Stimulated activated CD8-positive, alpha-beta memory T cell treated with anti-CD3 and anti-CD28 coated beads, Interleukin-7, amount 100 ng/mL, for 4 hours (primary cell): Measurements from ENCODE around the gene CDH12.
"Not testable (repeated sequence)": the region's sequence is repeated elsewhere in the genome, so short reads cannot be mapped to it uniquely, and the experiment has no call there.

ENCODE experiments used
- DNase-seq, 2 donors: peaks; one replicate each; pipeline ENCODE4 v3.0.0-alpha.2; 2020; ENCODE audit warnings: low read depth in 2 of 2

The CDH12 gene

DNA sequence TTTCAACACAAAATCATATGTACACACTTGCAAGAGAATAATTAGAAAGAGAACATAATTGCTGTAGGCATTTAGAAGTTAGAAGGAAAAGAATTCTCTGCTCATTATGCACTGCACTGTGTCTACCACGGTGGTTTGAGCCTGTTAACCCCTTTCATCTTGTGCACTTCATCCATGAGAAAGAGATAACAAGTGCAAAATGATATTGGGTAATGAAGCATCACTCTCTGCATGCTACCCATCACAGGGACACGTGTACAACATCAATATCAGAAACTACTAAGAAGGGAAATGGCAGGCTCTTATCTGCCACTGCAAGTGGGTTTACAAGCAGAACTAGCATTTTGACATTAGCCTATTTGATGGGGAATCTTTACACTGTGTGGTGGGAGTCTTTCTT is 202.6 kb downstream of the CDH12 start:
- no peak for DNase-seq

DNA sequence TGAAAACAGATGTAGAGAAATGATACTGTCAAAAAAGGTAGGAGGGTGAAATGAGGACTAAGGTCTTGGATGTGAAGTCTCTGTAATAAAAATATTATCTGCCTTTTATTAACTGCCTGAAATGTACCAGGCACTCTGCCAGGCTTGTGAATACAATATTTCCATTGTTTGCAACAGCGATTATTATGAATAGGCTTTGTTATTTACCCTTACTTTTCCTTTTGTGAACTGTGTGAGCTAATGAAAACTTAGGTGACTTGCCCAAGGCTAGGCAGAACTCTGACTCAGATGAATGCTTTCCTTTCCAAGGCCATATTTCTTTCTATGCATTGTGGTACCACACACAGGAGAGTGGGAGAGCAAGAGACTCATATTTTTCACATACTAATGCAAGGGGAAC is 204.1 kb downstream of the CDH12 start:
- no peak for DNase-seq

DNA sequence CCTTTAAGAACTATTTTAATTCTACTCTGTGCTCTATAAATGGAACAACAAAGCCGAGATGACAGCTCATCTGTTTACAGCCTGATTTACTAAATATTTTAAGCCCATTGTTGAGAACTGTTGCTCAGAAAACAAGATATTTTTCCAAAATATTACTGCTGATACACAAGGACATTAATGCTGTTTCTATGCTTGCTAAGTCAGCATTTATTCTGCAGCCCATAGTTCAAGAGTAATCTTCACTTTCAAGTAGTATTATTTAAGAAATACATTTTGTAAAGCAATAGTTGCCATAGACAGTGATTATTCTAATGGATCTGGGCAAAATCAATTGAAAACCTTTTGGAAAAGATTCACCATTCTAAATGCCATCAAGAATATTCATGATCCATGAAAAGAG is 208.3 kb downstream of the CDH12 start:
- DNase-seq = no peak

DNA sequence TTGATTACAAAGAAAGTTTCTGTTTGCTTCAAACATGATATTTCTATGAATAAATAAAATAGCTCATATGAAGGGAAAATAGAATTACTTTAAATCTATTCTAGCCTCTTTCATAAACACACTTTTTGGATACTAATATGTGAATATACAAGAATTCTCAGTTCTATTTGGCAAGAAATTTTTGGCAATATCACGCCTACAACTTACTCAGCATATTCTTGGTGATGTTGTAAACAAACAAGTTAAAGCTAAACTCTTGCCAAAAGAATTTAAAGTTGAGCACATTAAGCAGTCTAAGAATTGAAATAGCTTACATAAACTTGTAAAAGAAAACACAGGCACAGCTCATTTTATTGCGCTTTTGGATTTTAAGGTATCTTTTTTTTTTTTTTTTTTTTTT is 209.8 kb downstream of the CDH12 start:
- no peak for DNase-seq

DNA sequence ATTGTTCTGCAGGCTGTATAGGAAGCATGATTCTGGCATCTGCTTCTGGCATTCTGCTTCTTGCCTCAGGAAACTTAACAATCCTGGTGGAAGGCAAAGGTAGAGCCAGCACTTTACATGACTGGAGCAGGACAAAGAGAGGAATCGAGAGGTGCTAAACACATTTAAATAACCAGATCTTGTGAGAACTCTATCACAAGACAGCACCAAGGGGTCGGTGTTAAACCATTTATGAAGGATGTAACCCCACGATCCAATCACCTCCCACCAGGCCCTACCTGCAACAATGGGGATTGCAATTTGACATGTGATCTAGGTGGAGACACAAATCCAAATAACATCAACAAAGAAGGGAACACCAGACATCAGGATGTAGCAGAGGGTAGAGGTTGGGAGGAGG is 221.5 kb downstream of the CDH12 start:
- DNase-seq = no peak

DNA sequence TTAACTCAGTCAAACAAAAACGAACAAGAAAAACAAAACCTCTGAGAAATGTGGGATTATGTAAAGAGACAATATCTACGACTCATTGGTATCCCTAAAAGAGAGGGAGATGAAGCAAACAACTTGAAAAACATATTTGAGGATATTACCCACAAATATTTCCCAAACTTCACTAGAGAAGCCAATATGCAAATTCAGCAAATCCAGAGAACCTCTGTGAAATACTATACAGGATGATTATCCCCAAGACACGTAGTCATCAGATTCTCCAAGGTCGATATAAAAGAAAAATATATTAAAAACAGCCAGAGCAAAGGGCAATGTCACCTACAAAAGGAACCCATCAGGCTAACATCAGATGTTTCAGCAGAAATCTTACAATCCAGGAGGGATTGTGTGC is 226.1 kb downstream of the CDH12 start:
- DNase-seq = no peak

DNA sequence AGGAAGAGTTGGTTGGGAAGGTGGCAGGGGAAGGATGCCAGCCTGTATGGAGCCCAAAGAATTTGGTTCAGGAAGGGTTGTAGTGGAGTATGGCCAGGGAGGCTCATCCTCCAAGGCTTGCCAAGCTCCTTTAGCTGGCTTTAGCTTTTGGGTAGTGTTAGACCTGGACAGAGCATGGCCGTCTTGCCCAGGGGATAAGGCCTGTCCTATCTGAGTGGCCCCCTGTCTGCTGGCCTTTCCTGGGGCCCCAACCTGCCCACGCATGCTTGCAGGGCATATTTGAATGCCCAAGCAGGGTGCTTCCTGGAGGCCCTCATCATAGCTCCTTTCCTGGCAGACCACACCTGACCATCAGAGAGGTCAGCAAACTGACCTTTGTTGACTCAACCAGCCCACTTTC is 227.7 kb downstream of the CDH12 start:
- no peak for DNase-seq

DNA sequence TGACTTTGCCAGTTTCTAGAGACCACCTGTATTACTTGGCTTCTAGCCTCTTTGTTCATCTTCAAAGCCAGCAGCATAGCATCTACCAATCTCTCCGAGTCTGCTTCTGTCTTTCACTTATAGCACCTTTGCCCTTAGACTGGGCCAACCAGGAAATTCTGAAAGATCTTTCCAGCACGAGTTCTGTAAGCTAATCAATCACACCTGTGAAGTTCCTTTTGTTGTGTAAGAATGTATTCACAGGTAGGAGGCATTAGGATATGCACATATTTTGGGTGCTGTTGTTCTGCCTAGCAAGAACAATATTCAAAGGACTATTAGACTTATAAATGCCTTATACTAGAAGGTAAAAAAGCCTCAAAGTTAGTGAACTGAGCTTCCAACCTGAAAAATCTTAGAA is 232.1 kb downstream of the CDH12 start:
- no peak for DNase-seq

DNA sequence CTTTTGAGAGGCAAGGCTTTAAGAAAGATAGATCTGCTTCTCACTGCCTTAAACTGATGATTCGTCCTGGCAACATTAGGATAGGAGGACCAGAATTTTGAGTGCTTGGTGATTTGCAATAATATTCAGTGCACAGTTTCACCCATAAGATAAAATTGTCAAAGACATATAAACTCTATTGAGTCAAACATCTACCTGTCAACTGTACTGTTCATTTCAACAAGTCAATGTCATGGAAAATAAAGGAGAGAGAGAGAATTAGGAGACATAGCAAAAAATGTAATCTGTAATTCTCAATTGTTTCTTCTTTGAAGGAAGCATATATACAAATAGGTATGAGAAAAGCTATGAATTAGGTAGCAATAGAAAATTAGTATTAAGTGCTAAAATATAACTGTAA is 237.2 kb downstream of the CDH12 start:
- no peak for DNase-seq

DNA sequence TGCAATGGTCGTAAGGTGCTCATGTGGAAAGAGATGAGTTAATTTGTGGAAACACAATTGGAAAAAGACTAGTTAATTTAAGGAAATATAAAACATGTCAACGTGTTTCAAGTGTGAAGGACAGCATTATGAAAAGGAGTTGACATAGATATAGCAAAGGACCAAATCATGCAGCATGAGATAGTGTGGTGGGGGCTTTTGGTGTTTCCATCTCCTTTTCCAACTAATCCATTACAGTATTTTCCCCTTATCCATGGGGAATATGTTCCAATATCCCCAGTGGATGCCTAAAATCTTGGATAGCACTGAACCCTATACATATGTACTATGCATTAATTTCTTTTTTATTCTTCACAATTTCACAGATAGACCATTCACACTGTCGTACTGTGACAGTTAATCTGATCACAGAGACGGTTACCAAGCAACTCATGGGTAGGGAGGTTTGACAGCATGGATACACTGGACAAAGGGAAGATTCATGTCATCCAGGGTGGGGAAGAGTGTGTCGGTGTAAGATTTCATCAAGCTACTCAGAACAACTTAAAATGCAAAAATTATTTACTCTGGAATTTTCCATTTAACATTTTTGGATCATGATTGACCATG is 238.6 kb downstream of the CDH12 start:
- no peak for DNase-seq

DNA sequence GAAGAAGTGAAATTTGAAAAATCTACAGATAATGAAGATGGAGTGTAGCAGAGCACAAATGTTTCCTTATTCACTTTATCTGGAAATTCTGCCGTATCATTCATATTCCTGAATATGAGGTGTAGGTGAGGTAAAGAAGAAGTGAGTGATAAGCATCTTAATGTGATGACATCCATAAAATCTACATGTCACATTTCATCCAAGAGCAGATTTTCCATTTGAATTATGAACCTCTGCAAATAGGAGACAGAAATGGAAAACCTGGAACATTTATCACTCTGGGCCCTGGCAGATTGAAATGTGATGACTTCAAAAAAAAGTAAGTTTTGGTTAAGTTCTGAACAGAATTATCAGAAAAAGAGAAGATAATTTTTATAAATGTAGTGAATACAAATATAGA is 240.2 kb downstream of the CDH12 start:
- DNase-seq = no peak

DNA sequence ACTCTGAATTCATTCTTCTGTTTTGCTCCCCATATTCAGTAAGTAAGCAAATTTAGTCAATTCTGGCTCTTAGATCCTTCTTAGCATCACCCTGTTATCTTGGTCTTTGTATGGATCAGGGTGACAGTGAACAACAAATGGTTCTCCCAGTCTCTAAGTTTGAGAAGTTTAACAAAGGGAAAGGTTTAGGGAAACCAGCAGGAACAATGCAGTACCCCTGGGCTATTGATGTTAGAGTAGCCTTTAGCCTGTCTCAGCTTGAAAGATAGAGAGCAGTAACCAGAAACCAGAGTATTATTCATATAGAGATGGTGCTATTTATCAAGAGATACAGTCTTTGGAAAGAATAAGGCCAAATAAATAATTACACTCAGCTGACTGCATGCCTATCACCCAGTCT is 241.8 kb downstream of the CDH12 start:
- no peak for DNase-seq

DNA sequence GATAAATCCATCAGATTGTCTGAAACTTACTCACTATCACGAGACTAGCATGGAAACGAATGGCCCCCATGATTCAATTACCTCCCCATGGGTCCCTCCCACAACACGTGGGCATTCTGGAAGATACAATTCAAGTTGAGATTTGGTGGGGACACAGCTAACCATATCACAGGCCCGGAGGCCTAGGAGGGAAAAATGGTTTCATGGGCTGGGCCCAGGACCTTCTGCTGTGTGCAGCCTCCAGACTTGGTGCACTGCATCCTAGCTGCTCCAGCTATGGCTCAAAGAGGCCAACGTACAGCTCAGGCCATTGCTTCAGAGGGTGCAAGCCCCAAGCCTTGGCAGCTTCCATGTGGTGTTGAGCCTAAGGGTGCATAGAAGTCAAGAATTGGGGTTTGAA is 245.6 kb downstream of the CDH12 start:
- DNase-seq = not testable (repeated sequence)

DNA sequence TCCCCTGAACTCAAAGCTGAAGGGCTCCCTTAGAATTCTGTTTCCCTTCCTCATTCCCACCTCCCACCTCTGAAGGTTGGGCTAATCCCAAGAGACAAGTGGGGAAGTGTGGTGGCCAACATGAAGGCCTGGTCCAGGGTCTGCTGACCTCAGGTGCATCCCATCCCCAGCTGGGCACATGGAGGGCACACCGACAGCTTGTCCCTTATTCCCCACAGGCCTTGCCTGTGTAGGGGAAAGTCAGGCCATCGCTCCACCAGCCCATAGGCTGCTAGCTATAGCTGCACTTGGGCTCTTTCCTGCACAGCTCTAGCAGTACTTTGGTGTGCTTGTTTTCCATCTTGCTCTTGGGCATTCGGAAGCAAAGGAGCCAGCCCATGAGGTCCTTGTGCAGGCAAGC is 247.7 kb downstream of the CDH12 start:
- DNase-seq = no peak

DNA sequence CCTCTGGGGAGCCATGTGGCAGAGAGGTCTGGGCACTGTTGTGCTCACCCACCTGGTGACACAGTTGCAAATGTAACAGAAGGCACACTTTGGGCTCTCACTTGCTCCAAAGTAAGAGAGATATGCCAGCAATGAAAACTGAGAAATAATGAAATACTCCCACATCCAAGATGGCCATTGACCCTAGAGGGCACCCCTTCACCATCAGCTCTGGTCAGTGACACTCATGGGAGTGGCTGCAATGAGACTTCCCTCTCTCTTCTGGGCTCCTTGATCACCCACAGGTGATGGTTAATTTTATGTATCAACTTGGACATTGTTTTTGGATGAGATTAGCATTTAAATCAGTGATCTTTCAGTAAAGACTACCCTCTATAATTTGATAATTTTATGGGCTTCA is 248.4 kb downstream of the CDH12 start:
- no peak for DNase-seq

DNA sequence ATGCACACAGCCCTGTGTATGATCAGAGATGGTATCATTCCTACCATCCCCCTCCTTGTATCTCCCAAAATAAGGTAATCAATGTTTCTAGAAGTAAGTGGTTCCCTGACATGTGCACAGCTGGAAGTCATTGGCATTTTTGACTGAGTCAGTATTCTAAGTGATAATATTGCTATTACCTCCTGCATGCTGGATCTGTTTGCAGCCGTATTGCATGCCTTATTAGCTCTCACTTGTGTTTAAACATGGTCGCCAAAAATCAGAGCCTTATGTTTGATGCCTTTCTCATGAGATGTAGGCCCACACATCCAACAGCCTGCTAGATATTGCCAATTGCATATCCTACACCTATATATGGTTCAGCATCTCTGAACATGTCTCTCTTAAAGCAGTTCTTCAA is 254.3 kb downstream of the CDH12 start:
- DNase-seq = no peak

DNA sequence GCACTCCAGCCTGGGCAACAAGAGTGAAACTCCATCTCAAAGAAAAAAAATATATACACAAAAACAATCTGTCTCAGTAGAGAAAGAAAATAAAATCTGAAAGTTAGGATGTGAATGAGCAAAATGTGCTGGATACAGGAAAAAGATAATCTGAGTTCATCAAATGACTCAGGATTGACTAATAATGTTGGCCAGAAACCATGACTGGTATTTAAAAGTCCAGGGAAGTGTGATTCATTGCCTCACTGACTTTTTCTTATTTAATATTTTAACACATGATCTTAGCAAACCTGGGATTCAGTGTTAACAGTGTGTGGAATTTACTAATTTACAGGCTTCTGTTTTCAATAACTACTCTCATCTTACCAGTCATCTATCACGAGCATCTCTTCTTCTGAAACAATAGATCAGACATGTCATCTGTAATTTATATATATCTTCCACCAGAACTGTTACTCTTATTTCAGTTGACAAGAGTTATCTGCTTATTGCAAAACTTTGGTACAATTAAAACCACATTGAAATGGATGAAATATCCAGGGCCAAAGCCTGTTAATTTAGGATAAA is 256.7 kb downstream of the CDH12 start:
- DNase-seq = no peak

DNA sequence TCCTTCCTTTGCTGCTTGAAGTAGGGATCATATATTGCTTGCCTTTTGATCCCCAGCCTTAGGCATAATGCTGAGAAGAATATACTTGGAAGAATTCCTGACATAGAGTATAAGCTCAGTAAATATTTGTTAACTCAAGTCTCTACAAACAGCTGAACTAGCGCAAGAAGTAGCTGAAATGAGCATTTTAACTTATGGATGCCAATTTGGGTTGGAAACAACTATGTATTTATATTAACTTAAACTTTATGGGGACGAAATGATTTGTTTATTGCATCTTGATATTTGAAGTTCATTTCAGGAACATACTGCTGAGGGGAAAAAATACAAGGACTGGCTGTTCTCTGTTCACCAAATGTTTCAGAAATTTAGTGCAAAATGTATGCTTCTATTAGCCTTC is 258.7 kb downstream of the CDH12 start:
- no peak for DNase-seq

DNA sequence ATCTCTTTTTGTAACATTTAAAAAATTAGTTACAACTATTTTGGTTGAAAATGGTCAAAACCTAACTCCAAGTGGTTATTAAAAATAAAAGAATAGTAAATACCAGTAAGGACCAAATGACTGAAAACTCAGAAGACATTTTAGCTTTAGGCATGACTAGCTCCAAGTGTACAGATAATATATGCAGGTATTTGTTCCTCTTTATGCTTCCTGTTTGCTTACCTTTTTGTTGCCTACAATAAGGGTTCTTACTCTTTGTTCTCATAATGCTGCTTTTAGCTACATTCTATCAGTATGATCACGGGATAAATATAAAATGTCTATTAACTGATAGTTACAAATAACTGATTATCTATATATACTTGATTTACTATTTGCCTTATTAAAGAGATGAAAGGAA is 259.6 kb downstream of the CDH12 start:
- DNase-seq = no peak

DNA sequence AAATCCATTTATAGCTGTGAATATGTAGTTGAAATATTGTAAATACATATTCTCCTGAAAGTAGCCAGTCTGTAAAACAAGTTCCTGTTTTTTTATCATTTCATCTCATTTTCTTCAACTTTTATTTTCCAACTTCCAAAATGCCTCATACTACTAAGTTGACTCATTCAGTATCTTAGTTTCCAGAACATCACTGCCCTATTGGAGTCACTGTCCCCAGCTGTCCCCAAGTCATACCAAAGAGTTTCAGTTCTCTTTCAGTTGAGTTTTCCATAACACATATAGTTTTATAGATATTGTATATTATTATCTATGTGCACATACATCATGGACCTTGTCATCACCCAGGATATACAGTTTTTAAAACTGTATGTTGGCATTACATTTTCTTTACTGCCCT is 261.7 kb downstream of the CDH12 start:
- no peak for DNase-seq

DNA sequence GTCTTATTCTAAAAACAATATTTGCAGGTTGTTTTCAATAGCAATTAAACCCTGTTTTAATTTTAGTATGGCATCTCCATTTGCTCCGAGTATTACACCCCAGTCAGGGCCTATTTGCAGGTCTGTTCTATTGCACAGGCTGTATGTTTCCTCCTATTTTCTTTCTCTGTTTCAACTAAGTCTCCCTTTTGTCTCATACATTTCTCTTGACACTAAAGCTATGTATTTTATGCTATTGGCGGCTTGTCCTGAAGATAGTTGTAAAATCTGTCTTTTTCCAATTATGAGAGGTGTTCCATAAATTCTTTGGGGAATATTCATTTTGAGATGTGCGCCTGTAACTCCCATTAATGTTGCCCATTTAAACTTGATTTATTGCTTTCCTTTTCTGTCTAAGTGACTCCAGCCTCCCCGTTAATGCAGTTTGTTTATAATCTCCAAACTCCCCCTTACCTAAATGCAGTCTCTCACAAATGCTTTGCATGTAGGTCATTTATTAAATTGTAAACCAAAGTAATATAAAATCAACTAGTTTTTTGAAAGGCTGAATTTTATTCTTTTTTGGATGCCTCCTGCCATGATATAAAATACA is 262.4 kb downstream of the CDH12 start:
- no peak for DNase-seq

DNA sequence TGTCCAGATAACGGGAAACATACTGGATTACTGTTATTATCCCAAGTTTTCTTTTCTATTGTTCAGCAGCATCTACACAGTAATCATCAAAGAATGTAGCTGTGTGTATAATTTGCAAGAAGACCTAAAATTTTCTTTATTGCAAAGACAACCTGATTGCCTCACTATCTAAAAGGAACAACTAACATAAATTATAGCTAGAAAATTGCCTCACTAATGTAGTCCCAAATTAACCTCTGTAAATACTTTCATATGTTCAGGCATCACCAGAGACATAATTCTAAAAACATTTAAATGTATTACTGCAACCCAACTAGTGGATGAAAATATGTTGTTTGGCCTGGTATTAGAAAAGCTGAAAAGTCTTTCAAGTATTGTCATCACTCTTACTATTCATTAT is 275.4 kb downstream of the CDH12 start:
- DNase-seq = no peak

DNA sequence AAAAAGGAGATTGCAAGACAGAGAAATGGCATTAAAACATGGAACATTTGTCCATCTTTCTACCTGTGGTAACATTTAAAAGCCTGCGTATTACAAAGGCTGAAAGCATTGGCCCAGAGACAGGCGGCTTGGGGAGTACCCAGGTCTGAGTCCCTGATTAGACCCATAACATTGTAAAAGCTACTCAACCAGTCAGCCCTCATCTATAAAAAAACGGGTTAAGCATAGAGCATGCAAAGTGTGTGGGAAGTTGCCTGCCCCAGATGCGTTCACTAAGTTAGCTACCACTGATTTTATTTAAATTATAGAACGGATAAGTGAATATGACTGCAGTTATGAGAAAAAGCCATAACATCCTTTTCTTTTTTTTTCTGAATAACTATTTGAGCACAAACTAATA is 276.1 kb downstream of the CDH12 start:
- DNase-seq = no peak

DNA sequence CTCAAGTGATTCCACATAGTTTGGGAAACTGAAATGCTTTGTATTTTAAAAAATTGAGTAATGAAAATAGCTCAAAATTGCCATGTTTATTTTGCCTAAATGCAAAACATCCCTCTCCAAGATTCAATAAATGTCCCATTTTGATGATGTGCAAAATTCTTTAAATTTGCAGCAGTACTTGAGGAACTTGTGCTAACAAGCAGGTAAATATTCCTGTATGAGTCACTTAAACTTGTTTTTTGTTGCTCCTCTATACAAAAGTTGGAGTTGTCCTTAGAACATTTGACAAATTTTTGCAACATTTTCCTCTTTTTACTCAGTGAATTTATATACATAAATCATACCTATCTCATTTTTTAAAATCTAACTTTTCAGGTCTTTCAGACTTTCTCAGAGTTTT is 280.2 kb downstream of the CDH12 start:
- DNase-seq = no peak
